Measurements from ENCODE around the gene SPESP1.
"Not testable (repeated sequence)": the region's sequence is repeated elsewhere in the genome, so short reads cannot be mapped to it uniquely, and the experiment has no call there.

Gene SPESP1

DNA sequence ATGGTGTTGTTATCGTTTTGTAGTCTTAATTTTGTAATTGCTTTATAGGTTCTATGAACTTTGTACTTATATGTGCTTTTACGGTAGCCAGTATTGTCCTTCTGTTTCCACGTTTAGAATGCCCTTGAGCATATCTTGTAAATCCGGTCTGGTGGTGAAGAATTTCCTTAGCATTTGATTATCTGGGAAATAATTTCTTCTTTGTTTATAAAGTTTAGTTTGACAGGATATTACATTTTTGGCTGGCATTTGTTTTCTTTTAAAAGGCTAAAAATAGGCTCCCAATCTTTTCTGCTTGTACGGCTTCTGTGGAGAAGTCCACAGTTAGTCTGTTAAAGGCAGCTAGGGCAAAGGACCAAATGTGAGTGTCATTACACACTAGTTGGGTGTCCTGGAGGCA, 36.7 kb downstream of the SPESP1 start:
- no peak for DNase-seq

DNA sequence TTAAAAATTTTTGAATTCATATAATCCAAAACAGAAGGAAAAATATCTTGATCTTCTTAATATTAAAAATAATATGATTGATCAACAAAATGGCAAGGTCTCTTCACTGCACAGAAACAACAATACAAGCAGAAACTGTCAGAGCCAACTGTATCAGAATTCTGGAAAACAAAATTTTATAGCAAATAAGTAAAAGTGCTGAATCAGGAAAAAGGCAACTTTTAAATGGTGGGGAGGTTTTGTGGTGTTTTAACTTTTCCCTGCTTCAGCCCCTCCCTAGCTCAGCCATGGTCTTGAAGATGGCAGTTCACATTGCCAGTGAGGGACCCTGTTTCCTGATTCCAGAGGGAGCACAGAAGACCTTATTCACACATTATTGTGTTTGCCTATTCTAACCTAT, 37.6 kb downstream of the SPESP1 start:
- no peak for DNase-seq

DNA sequence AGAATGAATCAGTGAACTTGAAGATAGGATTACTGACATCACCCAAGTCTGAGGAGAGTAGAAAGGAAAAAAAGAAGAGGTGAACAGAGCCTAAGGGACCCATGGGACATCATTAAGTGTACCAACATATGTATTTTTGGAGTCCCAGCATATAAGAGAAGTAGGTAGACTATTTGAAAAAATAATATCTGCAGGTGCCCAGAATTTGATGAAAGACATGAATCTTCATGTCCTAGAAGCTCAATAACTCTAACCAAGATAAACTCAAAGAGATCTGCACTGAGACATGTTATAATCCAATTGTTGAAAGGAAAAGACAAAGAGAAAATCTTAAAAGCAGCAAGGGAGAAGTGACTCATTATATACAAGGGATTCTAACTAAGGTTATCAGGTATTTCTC, 39.0 kb downstream of the SPESP1 start:
- DNase-seq, result no peak

DNA sequence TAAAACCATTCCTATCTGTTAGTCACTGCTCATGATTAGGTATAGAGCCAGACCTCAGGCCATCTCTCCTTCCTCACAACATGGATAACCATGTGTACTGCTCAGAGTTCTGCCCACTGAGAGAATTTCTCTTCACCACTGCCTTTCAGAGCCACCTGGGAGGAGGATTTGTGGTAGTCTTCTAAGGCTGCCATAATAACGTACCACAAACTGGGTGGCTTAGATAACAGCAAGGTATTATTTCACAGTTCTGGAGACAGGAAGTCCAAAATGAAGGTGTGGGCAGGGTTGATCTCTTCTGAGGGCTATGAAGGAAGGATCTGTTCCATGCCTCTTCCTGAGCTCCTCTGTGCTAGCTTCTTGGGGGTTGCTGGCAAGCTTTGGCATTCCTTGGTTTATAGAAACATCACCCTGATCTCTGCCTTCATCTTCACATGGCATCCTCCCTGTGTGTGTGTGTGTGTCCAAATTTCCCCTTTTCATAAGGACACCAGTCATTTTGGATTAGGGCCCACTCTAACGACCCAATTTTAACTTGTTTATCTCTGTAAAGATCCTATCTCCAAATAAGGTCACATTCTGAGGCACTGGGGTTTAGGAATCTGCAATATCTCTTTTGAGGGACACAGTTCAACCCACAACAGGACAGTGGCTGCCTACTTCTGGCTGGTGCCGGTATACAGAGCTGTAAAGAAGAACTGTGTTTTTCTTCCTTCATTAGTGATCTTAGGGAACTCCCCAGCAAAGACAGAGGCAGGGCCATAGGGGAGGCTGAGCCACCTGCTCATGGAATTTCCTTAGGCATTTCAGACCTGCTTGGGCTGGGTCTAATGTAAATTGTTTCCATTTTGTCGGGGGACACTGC, 42.1 kb downstream of the SPESP1 start:
- no peak for DNase-seq

DNA sequence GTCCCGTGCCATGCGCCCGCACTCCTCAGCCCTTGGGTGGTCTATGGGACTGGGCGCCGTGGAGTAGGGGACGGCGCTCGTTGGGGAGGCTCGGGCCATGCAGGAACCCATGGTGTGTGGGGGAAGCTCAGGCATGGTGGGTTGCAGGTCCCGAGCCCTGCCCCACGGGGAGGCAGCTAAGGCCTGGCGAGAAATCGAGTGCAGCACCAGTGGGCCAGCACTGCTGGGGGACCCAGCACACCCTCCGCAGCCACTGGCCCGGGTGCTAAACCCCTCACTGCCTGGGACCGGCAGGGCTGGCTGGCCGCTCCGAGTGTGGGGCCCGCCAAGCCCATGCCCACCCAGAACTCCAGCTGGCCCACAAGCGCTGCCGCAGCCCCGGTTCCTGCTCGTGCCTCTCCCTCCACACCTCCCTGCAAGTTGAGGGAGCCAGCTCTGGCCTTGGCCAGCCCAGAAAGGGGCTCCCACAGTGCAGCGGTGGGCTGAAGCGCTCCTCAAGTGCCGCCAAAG, 45.4 kb downstream of the SPESP1 start:
- not testable (repeated sequence) for DNase-seq

DNA sequence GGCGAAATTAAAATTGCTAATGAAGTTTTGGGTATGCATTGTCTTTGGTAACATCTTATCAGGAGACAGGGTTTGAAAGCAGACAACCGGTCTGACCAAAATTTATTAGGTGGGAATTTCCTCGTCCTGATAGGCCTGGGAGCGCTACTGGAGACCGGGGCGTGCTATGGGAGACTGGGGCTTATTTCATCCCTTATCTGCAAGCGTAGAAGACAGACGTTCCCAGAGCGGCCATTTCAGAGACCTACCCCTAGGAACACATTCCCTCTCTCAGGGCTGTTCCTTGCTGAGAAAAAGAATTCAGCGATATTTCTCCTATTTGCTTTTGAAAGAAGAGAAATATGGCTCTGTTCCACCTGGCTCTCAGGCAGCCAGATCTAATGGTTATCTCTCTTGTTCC, 47.1 kb downstream of the SPESP1 start:
- not testable (repeated sequence) for DNase-seq

DNA sequence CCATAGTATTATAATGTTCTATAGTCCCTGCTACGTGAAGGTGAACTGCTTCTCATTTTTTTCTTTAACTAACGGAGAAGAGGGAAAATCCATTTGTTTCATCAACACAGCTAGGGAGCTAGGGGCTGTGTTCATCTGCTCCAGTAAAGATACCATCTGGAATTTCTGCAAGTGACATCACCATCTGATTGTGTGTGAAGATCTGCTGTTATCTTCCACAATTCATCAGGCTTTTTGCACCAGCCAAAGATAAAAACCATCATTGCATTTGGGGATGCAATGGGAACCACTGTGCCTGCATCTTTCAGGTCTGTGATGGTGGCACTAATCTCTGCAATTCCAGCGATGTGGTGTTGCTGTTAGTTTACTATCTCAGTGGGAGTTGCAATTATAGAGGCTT, 48.7 kb downstream of the SPESP1 start:
- DNase-seq, result no peak

DNA sequence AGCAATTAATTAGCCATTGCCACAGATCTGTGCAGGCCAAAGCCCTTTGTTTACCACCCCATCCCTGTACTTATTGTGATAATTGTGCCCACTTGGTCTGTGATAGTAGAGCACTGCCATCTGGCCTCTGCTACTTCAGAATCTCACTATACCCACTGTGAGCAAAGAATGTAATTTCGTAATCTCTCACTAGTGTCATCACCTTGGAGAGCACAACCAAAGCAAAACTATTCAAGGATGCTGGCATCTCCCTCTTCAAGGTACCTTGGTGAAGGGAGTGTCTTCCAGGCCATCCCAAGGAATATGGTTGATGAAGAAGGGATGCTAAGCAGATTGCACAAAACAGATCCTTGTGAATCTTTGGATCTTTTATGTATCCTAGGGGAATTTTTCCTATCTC, 49.5 kb downstream of the SPESP1 start:
- no peak for DNase-seq

DNA sequence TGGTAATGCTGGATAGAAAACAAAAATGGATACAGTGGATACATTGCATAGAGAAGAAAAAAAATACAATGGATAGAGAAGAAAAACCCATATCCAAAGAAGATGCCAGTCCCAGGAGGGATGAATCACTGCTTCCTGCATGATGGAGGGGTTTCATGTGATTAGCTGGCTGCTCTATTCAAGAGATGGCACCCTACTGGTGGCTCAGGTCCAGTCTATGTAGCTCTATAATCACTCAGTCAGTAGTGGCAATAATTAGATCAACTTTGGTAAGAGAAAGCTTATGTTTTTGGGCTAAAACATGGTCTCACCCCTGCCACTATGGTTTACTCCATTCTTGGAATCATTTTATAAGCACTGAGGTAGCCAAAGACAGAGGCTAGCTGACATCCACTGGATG, 50.5 kb downstream of the SPESP1 start:
- no peak for DNase-seq

DNA sequence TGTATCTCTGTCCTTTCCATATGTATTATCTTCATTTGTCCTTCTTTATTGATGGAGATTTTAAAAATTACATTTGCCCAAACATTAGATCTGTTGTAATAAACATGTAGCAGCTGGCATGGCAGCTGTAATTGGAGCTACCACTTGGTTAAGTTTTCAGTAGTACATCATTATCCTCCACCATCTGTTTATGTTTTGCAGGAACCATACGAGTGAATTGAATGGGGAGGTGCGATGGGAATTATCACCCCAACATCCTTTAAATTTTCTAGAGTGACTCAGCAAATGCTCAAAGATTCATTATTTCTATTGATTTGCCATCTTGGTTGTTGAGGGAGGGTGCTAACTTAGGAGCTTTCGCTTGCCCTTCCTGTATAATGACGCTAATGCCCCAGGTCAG, 51.6 kb downstream of the SPESP1 start:
- no peak for DNase-seq

DNA sequence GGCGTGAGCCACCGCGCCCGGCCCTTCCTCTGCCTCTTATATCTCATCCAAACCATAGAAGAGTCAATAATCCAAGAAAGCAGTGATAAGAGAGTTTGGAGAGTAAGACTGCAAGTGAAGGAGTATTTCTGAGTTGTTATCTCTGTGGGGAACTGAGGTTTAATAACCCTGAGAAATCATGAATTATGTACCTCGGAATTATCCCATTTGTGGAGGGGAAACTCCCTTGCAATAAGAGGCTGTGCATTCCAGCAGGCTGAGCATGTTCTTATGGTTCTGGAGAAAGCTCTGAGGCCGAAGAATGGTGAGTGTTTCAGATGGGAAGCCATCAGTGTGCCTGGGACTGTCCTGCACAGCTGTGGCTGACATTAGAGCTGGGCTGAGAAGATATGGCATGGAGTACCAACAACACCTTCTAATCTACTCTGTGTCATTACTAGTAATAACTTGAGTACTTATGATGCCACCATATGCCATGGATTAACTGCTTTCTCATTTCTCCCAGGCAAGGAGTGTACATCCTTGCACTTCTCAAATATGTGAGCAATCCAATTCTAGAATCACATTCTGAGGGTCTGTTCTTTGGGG, 52.7 kb downstream of the SPESP1 start:
- DNase-seq, result no peak

DNA sequence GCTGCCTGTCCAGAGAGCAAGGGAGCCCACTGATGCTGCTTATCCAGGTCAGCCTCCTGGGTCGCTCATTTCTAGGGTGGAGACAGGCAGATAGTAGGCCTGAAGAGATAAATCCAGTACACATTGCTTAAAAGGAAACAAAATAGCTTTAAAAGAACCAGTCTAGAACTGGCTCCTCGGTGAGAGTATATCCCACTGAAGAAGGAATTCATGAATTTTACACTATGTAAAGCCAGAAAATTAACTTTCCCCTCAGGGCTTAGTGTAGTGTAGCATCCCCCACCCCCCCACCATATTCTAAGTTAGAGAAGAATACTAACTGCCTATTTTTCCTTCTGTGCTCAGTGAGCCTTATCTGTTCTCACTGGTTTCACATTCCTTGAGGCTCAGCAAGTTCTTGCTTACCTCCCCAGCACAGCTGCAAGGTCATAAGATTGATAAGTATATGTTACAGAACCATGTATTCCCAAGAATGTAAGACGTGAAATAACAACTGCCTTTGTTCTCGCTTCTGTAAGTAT, 53.7 kb downstream of the SPESP1 start:
- no peak for DNase-seq

DNA sequence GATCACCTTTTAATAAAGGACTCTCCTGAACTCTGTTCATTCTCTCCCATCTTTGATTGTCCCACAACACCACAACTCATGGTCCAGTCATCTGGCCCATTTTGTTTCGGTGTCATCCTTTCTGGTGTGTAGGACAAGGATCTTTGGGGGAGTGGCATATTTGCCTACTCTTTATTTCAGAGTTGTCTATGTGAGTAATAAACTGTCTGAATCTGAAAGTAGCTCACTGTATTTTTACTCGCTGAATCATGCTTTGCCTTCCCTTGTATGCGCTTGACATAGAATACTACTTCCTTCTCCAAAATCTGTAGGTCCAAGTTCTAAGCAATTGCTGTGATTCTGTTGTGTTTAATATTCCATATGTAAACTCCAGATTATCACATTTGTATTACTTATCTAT, 54.3 kb downstream of the SPESP1 start:
- DNase-seq, result no peak

DNA sequence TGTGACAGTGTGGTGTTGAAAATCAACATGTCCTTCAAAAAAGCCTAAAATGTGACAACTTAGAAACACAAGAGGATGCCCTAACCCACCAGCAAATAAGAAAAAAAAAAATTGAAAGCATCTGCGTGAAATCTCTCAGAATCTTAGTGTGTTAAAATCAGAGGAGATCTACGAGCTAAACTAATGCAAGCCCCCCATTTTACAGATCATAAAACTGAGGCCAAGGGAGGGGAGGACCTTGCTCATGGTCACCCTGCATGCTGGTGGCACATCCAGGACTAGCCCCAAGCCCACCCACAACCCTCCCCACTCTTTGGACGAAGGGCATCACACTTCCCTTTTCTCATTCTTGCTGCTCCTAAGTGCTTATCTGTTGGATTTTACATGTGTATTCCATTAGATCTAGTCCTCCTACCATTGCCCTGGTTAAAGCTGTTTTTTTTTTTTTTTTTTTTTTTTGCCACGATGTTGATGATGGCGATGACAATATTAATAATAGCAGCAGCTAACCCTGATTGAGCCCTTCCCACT, 55.1 kb downstream of the SPESP1 start:
- DNase-seq, result no peak

DNA sequence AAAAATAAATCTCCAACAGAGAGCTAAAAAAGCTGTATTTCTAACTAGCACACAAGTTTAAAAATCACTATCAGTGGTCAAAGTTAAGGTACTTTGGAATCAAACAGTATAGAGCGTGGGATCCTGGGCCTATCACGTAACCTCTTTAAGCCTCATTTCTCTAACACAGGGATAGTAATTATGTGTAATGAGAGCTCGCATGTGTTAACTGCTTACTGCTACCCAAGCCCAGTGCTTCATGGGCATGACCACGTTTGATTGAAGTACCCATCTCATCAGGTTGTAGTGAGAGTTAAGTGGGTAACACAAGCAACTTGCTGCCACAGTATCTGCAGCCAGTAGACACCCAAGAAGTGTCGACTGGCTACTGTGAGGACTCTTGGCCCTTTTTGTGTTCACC, 56.0 kb downstream of the SPESP1 start:
- DNase-seq, result no peak

DNA sequence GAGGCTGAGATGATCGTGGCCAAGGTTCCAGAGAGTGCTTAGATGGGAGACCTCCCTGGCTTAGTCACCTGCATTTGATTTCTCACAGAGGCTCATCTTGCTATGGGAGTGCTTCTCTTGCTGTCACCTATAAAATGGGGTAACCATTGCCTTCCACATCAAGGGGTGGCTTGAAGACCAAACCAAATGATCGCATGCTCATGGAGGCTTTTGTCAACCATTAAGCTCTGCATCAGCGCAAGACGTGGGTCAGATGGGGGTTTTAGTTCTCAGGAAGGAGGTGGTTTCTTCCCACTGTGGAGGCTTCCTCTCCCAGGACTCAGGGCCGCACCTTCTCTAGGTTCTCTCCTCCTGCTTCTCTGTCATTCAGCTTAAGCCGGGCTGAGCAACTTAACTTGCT, 56.8 kb downstream of the SPESP1 start:
- no peak for DNase-seq

DNA sequence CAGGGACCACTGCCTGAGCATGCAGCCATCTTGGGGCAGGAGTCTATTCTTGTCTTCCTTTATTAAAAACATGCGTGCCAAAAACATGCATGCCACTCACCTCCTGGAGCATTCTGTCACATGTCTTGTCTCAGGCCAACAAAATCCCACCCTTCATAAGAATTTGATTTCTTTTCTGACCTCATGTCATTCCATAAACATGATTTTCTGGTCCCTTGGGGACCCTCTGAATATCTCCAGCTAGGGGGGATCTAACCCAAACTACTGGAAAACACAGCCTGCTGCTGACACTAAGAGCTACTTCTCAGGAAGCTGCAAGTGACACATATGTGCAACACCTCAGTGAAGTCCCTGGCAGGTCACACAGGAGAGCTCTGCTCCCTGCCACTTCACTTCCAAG, 57.4 kb downstream of the SPESP1 start:
- no peak for DNase-seq

DNA sequence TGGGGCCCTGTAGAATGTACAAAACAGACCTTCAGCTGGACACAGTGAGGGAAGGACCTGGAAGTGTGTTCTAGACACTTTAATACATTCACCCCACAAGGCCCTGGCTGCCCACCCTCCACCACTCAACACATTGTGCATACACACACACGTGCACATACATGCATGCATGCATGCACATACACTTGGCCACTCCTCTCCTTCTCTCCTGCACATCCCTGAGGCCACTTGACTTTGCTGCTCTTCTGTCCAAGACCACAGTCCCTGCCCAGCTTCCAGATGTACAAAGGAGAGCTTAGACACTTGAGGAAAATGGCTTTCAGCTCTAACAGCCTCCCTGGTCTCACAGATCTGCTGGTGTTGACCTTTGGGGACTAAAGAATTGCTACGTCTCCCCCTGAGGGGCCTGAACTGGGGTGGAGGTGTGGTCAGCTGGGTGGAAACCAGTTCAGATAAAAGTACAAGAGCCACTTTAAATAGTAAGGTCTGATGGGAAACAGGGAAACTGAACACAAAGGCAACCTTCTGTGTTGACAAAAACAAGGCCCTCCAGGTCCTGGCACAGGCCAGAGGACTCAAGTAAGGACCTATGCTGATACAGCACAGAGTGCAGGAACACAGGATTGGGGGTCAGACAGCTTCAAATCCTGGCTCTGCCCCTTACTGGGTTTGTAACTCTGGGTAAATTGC, 59.4 kb downstream of the SPESP1 start:
- DNase-seq, result no peak

DNA sequence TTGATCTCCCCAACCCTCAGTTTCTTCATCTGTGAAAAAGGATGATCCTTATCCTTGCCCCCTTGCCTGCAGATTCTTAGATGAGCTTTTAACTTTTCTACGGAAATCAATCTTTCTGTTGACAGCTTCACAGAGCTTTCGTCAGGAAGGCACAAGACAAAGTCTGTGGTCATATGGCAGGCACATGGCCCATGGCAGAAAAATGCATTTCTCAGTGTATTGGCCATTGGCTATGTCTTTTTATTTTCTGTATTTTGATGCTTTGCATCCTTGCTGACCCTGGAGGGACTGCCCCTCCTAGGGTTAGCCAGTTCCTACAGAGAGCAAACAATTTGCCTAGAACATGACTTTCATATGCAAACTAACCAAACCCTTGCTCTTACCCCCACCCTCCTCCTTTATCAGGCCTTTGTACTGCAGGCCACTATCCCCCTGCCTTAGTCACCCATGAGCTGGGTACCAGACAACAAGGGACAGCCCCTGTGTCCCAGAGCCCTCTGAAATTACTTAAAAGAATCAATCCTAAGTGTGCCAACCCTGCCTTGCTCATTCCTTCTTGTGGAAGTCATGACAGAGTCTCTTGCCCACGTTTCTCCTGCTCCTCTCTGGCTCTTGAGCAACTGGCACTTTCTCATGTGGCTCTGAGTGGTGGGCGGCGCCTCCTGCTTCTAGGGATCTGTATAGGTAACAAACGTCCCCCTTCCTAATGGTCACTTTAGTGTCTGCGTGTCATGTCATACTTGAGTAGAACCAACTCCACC, 60.1 kb downstream of the SPESP1 start:
- DNase-seq, result no peak

DNA sequence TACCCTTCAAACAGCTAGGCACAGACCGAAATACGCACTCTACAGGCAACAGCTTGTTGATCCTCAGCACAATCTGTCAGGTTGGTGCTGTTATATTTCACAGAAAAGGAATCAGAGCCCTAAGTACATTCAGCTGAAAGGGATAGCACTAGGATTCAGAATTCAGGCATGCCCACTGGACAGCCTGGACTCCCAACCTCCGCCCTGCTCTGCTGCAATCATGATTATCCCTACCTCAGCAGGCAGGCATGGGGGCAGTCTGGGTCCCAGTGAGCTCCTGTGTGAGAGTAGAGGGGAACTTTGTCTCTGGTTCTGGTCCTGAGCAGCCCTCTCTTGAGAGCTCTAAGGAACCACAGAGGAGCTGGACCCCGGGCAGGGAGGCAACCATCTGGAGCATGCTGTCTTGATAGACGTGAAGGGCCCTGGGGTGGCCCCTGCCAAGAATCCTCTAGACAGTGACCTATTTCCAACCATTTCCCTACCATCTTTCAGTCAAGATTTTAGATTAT, 60.7 kb downstream of the SPESP1 start:
- DNase-seq, result no peak

DNA sequence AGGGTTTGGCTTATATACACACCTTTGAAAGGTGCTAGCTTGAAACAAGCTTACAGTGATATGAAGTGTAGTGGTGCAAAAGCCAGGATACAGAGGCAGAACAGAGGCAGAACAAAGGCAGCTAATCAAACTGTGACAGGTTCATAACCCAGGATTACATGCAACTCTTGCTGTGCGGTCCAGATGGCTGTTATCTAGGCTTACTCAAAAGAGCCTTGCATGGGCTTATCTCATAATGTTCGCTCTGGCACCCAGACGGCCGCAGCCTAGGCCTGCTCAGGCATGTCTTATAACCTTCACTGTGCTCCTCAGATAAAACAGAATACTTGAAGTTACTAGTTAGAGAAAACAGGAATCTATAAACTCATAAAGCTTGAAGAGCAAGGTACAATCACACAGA, 61.4 kb downstream of the SPESP1 start:
- DNase-seq, result no peak

DNA sequence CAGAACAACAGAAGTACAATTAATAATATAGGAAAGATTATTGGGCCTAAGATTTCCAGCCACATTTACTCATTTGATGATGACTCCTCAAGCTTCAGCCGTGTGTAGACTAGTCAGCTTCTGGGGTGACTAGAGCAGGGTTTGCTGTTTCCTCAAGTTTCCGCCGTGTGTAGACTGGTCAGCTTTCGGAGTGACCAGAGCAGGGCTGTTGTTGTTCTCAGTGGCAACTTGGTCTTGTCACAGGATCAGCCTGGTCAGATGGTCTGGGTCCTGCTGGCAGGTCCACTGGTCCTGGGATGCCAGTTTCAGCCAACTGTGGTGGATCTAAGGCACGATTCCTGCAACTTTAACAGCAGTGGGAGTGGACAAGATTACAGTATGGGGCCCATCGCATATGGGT, 62.4 kb downstream of the SPESP1 start:
- DNase-seq, result no peak

All from T-helper 1 cell (primary cell).